Activated T-cell treated with anti-CD3 and anti-CD28 coated beads for 48 hours (primary cell): ENCODE data around the gene DTNB.
"Not testable (repeated sequence)": the region's sequence is repeated elsewhere in the genome, so short reads cannot be mapped to it uniquely, and the experiment has no call there.

Experiments used
- DNase-seq: peaks from one replicate; pipeline ENCODE4 v3.0.0-alpha.2; 2020; ENCODE audit warnings: low read depth

The DTNB gene

GRCh38 chr2:25418944-25419677 lies 254.3 kb downstream of the DTNB start:
- DNase-seq, result no peak

- DNase-seq, result no peak
Measured at GRCh38 chr2:25417715-25418369, 255.5 kb downstream of the DTNB start.

- DNase-seq, result no peak
Measured at GRCh38 chr2:25416674-25417073, 256.7 kb downstream of the DTNB start.

- no peak for DNase-seq
Measured at GRCh38 chr2:25414781-25415180, 258.6 kb downstream of the DTNB start.

GRCh38 chr2:25413409-25413808 lies 260.0 kb downstream of the DTNB start:
- not testable (repeated sequence) for DNase-seq

- no peak for DNase-seq
Measured at GRCh38 chr2:25411753-25412152, 261.6 kb downstream of the DTNB start.

- no peak for DNase-seq
Measured at GRCh38 chr2:25411281-25411680, 262.1 kb downstream of the DTNB start.

GRCh38 chr2:25410370-25410769 lies 263.0 kb downstream of the DTNB start:
- DNase-seq, result no peak

GRCh38 chr2:25409468-25409867 lies 263.9 kb downstream of the DTNB start:
- no peak for DNase-seq

- no peak for DNase-seq
Measured at GRCh38 chr2:25409044-25409443, 264.3 kb downstream of the DTNB start.

- no peak for DNase-seq
Measured at GRCh38 chr2:25405611-25406295, 267.6 kb downstream of the DTNB start.

GRCh38 chr2:25403120-25403760 lies 270.1 kb downstream of the DTNB start:
- not testable (repeated sequence) for DNase-seq

GRCh38 chr2:25402477-25402876 lies 270.9 kb downstream of the DTNB start:
- DNase-seq, result no peak

- no peak for DNase-seq
Measured at GRCh38 chr2:25401307-25402026, 271.9 kb downstream of the DTNB start.

GRCh38 chr2:25400576-25401216 lies 272.7 kb downstream of the DTNB start:
- DNase-seq, result no peak

- no peak for DNase-seq
Measured at GRCh38 chr2:25400169-25400568, 273.2 kb downstream of the DTNB start.

GRCh38 chr2:25398534-25398933 lies 274.8 kb downstream of the DTNB start:
- DNase-seq, result no peak

GRCh38 chr2:25397777-25398176 lies 275.6 kb downstream of the DTNB start:
- no peak for DNase-seq

- no peak for DNase-seq
Measured at GRCh38 chr2:25389161-25389560, 284.2 kb downstream of the DTNB start.

- DNase-seq, result no peak
Measured at GRCh38 chr2:25388491-25388890, 284.9 kb downstream of the DTNB start.

- DNase-seq, result no peak
Measured at GRCh38 chr2:25387876-25388449, 285.4 kb downstream of the DTNB start.
